HG02571 (cell line): ENCODE measurements around the gene JADE3.

Experiments used
- ATAC-seq: cut with Tn5 transposase; IDR thresholded peaks from one replicate; pipeline ENCODE4 v1.9.1; 2021; ENCODE audit warnings: mild to moderate bottlenecking, moderate library complexity; ENCODE audit not compliant: unreplicated experiment

The JADE3 gene

GRCh38 chrX:47101206-47101605 lies 189.0 kb downstream of the JADE3 start:
- no peak for ATAC-seq
